A549 treated with GW870086 at 1 μM for 4 hours (cell line): ENCODE measurements around the gene CAMK2N2. TPM values are rescaled to one million over a fixed set of nuclear protein-coding genes. Genes with fewer than 3 reads are reported as not detected.

ENCODE experiments used
- total RNA-seq: library from RNA; stranded (reverse); fragments of 200-300 nt; extraction: Qiagen RNA extraction; gene quantifications from 5 replicates; pipeline ENCODE4 v1.2.3, GENCODE V29; 2022; ENCODE audit warnings: low read depth

Gene CAMK2N2
- total RNA-seq: 0.80 to 1.7 TPM (median 1.4 TPM) in 5 replicates

GRCh38 chr3:184261270-184261853, at the start of gene CAMK2N2:
Gene CAMK2N2, minus strand, starts transcription at chr3:184261553. Its CDS starts 268 bp downstream, at chr3:184261285.

GRCh38 chr3:184298759-184299487, 37.6 kb upstream of the CAMK2N2 start, which contains the start of gene PSMD2:
Gene PSMD2, plus strand, starts transcription at chr3:184299241. Its CDS starts 26 bp downstream, at chr3:184299267.

DNA sequence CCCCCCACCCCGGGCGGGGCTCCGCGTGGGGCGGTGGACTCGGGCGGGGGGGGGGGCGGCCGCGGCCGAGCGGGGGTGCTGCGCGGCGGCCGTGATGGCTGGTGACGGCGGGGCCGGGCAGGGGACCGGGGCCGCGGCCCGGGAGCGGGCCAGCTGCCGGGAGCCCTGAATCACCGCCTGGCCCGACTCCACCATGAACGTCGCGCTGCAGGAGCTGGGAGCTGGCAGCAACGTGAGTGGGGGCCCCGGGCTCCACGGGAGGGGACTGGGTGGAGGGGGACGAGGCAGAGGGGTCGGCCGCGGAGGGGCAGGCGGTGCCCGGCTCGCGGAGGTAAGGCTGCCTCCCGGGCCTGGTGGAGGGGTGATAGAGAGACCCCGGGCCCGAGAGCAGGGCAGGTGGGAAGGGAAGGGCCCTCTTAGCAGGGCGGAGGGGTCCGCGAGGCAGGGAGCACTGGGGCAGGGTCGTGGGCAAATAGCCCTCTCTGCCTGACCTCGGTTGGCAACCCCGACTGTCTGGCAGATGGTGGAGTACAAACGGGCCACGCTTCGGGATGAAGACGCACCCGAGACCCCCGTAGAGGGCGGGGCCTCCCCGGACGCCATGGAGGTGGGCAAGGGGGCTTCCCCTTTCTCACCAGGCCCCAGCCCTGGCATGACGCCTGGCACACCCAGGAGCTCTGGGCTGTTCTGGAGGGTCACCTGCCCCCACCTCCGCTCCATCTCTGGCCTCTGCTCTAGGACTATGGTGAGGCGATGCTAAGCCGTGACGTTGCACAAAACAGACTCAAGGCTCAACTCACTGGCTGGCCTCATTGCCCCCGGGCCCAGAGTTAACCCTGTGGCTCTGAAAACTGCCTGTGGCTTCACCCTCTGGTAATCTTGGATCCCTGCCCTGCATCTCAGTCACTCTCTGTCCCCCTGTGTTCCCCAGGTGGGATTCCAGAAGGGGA, 14.9 kb upstream of the CAMK2N2 start, which contains the start of gene ECE2:
Gene ECE2, plus strand, starts transcription at position 62 of the 950 bp plus-strand sequence. Its CDS starts 132 bp downstream, at position 194.

DNA sequence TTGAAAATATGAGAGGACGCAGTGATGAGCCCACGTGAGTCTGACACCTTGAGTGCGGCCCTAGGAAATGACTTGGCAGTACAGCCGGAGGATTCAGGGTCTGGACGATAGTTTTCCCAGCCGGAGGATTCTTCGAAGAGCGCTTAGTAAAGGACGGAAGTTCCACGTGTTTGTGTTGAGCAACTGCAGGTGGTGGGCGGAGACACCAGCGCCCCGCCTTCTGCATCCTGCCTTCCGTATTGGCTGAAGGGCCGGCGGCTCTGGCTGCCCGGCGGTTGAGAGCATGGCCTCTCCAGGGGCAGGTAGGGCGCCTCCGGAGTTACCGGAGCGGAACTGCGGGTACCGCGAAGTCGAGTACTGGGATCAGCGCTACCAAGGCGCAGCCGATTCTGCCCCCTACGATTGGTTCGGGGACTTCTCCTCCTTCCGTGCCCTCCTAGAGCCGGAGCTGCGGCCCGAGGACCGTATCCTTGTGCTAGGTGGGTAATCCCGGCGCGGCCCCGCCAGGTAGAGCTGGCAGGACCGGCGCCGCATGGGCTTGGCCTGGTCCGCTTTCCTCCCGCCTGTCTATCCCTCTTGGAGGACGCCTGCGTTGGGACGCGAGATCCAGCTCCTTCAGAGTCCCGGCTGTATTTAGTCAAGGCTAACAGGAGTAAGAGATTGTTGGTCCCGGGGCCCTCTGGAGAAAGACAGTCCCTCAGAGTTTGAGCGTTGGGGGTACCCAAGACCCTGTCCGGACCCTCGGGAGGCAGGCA, 11.8 kb downstream of the CAMK2N2 start, which contains the start of gene EEF1AKMT4:
Gene EEF1AKMT4, plus strand, starts transcription at position 261 of the 755 bp plus-strand sequence. Its CDS starts 23 bp downstream, at position 284.

DNA sequence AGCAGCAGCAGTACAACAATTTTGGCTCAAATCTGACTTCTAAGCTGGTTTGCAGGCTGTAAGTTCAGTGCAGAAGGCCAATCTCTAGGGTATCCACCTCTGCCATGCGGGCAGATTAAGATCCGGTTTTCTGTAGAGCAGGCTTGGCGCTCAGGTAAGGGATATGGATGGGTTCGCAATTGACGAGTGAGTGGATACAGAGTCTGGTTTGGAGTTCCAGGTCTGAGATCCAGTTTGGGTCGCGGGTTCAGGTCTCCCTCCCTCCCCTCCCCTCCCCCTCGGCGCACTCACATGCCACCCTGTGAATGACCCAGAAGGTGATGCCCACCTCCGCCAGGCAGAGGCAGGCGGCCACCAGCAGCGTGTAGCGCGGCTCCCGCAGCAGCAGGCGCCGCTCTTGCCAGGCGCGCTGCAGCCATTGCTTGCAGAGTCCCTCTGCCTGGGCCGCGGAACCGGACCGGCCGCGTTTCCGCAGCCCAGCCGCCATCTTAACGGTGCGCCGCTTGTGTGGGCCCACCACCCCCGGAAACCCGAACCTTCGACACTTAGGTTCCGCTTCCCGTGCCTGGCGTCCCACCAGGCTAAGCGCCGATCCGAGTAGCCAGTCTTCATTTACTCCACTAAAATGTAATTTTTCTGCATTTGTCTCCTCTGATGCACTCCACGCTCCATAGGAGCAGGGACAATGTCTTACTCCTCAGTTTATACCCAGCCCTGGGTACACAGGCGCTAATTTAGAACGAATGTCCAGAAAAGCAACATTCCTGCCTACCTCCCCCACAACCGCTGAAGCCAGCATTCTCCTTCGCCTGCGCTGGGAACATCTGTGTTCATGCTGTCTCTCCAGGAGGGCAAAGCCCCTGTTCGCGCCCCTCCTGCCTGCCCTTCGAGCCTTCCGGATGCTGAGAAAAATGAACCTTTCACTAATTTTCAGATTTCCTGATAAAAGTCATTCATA, 12.6 kb downstream of the CAMK2N2 start, which contains the start of gene ALG3:
Gene ALG3, minus strand, starts transcription at position 509 of the 958 bp plus-strand sequence. Its CDS starts 22 bp downstream, at position 487.

DNA sequence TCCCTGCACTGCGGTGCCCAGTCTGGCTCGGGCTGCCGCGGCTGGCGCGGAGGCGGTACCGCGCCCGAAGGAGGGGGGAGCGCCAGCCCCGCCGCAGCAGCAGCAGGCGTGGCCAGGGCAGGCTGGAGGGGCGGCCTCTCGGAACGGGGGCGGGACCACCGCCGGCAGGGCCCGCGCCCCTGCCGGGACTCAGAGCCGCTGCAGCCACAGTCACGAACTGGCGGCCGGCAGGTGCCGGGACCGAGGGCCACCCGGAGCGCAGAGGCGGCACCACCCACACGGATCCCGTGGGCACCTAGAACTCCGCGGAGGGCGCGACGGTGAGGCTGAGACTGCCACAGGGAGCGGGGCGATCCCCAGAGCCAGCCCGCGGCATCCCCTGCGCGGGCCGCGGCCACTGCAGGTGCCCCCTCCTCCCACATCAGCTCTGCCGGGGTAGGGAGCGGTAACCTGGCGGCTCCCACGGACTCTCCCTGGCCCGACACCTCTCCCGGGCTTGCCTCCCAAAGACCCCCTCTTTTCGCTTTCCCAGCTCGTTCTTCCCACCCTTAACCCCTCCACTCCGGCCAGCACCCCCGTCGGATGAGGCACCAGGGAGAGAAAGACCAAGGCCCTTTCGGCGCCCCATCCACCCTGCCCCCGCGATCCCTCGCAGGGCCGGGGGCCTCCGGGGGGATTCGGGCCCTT, 31.8 kb downstream of the CAMK2N2 start, which contains the start of gene VWA5B2:
Gene VWA5B2, plus strand, starts transcription at position 192 of the 687 bp plus-strand sequence. CDS start 944 bp downstream, outside the sequence.

Other genes with a start within 250 kb of the CAMK2N2 start
- 12.1 to 17.6 TPM (median 16.2 TPM) in 5 replicates for gene ABCC5, start 243.7 kb downstream of the CAMK2N2 start, total RNA-seq
- not detected in 5 replicates for gene HTR3D, start 229.8 kb downstream of the CAMK2N2 start, total RNA-seq
- gene HTR3C, start 208.5 kb downstream of the CAMK2N2 start, total RNA-seq: not detected in 5 replicates
- not detected in 5 replicates for gene HTR3E, start 164.5 kb downstream of the CAMK2N2 start, total RNA-seq
- gene EIF2B5, start 126.2 kb downstream of the CAMK2N2 start, total RNA-seq: 25.0 to 31.4 TPM (median 27.9 TPM) in 5 replicates
- gene DVL3, start 106.2 kb downstream of the CAMK2N2 start, total RNA-seq: 17.8 to 25.7 TPM (median 24.7 TPM) in 5 replicates
- gene AP2M1, start 86.7 kb downstream of the CAMK2N2 start, total RNA-seq: 286 to 311 TPM (median 306 TPM) in 5 replicates
- gene ABCF3, start 75.4 kb downstream of the CAMK2N2 start, total RNA-seq: 29.7 to 34.8 TPM (median 32.7 TPM) in 5 replicates
- gene VWA5B2, start 32.0 kb downstream of the CAMK2N2 start, total RNA-seq: 0.33 to 0.62 TPM (median 0.52 TPM) in 5 replicates
- 61.0 to 74.5 TPM (median 68.7 TPM) in 5 replicates for gene ALG3, start 12.6 kb downstream of the CAMK2N2 start, total RNA-seq
- gene EEF1AKMT4, start 11.9 kb downstream of the CAMK2N2 start, total RNA-seq: 8.7 to 13.2 TPM (median 12.4 TPM) in 5 replicates
- gene ECE2, start 14.5 kb upstream of the CAMK2N2 start, total RNA-seq: not detected in 5 replicates
- gene PSMD2, start 37.7 kb upstream of the CAMK2N2 start, total RNA-seq: 281 to 370 TPM (median 301 TPM) in 5 replicates
- 254 to 267 TPM (median 261 TPM) in 5 replicates for gene EIF4G1, start 53.1 kb upstream of the CAMK2N2 start, total RNA-seq
- gene FAM131A, start 76.0 kb upstream of the CAMK2N2 start, total RNA-seq: 9.1 to 12.0 TPM (median 11.5 TPM) in 5 replicates
- gene CLCN2, start 100.1 kb upstream of the CAMK2N2 start, total RNA-seq: 4.8 to 6.6 TPM (median 5.9 TPM) in 5 replicates
- gene POLR2H, start 100.2 kb upstream of the CAMK2N2 start, total RNA-seq: 72.1 to 81.2 TPM (median 75.1 TPM) in 5 replicates
- gene THPO, start 116.7 kb upstream of the CAMK2N2 start, total RNA-seq: 0.07 TPM in 1 of 5 replicates, not detected in the others
- gene CHRD, start 118.5 kb upstream of the CAMK2N2 start, total RNA-seq: 0.20 to 0.65 TPM (median 0.34 TPM) in 5 replicates